Measurements from ENCODE around the gene AMOTL1. TPM values are rescaled to one million over a fixed set of nuclear protein-coding genes. Genes with fewer than 3 reads are reported as not detected.
A peak's percentile ranks its signal among the peaks of the same experiment; 100 is the strongest.
"Not testable (repeated sequence)": the region's sequence is repeated elsewhere in the genome, so short reads cannot be mapped to it uniquely, and the experiment has no call there.

The AMOTL1 gene
- total RNA-seq, 2 donors from 2014 or later: 56.7 to 59.5 TPM

- DNase-seq (ENCODE audit: low spot score): no peak
- Histone ChIP-seq H3K36me3 (no peaks in the 10 kb centered on the region), H3K27me3 (no peaks in the 10 kb centered on the region), H3K9me3 (no peaks in the 10 kb centered on the region), H3K27ac (peak overlapping the region in 1 of 2 donors; percentile 90), H3K4me1 (peaks cover 0 to 89% of the 10 kb centered on the region in 2 donors), H3K4me3 (no peak overlapping the region)
- no peak for TF ChIP-seq CTCF (IDR thresholded peaks at IDR 0.05)
Measured at GRCh38 chr11:94791216-94791889, 23.2 kb downstream of the AMOTL1 start.

- H3K4me1 ChIP-seq: peaks cover 0 to 90% of the 10 kb centered on the region in 2 donors
- H3K27me3 ChIP-seq; H3K9me3 ChIP-seq; H3K4me3 ChIP-seq; H3K36me3 ChIP-seq; DNase-seq (ENCODE audit: low spot score): not testable (repeated sequence)
- peak overlapping the region in 1 of 2 donors; percentile 90 for H3K27ac ChIP-seq
Measured at GRCh38 chr11:94791942-94792341, 23.8 kb downstream of the AMOTL1 start.

- H3K4me3 ChIP-seq: no peak overlapping the region
- H3K27ac ChIP-seq: peak overlapping the region; percentile 80 to 90
- no peaks in the 10 kb centered on the region for H3K27me3 ChIP-seq
- no peak for DNase-seq (ENCODE audit: low spot score)
- TF ChIP-seq CTCF (IDR thresholded peaks at IDR 0.05): no peak
- peaks cover 0 to 92% of the 10 kb centered on the region in 2 donors for H3K4me1 ChIP-seq
- no peaks in the 10 kb centered on the region for H3K36me3 ChIP-seq
- H3K9me3 ChIP-seq: no peaks in the 10 kb centered on the region
Measured at GRCh38 chr11:94792451-94792850, 24.3 kb downstream of the AMOTL1 start.

GRCh38 chr11:94793002-94793401 is 24.8 kb downstream of the AMOTL1 start:
- no peak for TF ChIP-seq CTCF (IDR thresholded peaks at IDR 0.05)
- H3K36me3 ChIP-seq: no peaks in the 10 kb centered on the region
- peak overlapping the region; percentile 80 to 90 for H3K27ac ChIP-seq
- H3K4me1 ChIP-seq: peaks cover 0 to 90% of the 10 kb centered on the region in 2 donors
- no peaks in the 10 kb centered on the region for H3K9me3 ChIP-seq
- no peak overlapping the region for H3K4me3 ChIP-seq
- H3K27me3 ChIP-seq: no peaks in the 10 kb centered on the region
- no peak for DNase-seq (ENCODE audit: low spot score)

- no peak overlapping the region for H3K4me3 ChIP-seq
- no peaks in the 10 kb centered on the region for H3K27me3 ChIP-seq
- peaks cover 0 to 89% of the 10 kb centered on the region in 2 donors for H3K4me1 ChIP-seq
- H3K27ac ChIP-seq: peak overlapping the region; percentile 80 to 90
- no peaks in the 10 kb centered on the region for H3K36me3 ChIP-seq
- TF ChIP-seq CTCF (IDR thresholded peaks at IDR 0.05): no peak
- no peak for DNase-seq (ENCODE audit: low spot score)
- H3K9me3 ChIP-seq: no peaks in the 10 kb centered on the region
Measured at GRCh38 chr11:94793822-94794221, 25.7 kb downstream of the AMOTL1 start.

GRCh38 chr11:94794287-94795168 is 26.4 kb downstream of the AMOTL1 start:
- peak overlapping the region; percentile 80 to 90 for H3K27ac ChIP-seq
- H3K36me3 ChIP-seq: peaks cover 4% of the 10 kb centered on the region
- H3K4me1 ChIP-seq: peaks cover 0 to 89% of the 10 kb centered on the region in 2 donors
- H3K4me3 ChIP-seq: peak overlapping the region; percentile 10 to 25
- TF ChIP-seq CTCF (IDR thresholded peaks at IDR 0.05): no peak
- no peaks in the 10 kb centered on the region for H3K9me3 ChIP-seq
- no peaks in the 10 kb centered on the region for H3K27me3 ChIP-seq
- DNase-seq (ENCODE audit: low spot score): peak; percentile 89

All from right atrium auricular region (tissue), 2 donors.